ENCODE data around the gene MUC6. TPM values are rescaled to one million over a fixed set of nuclear protein-coding genes. Genes with fewer than 3 reads are reported as not detected.

Gene MUC6
- total RNA-seq, 1 experiment from 2014 or later, result not detected

- H2AFZ ChIP-seq (ENCODE audit: low read length), result no peak overlapping the region
- no peak overlapping the region for H3K56ac ChIP-seq (ENCODE audit: insufficient read length, low read depth, low read length)
- Mint-ChIP-seq H3K36me3 (ENCODE audit: insufficient read depth in 1 of 3, low read depth in 3 of 3) (no peaks in the 10 kb centered on the region), H3K27ac (no peak overlapping the region; a peak in 1 of 7 replicates), H3K4me3 (no peak overlapping the region), H3K9me3 (no peaks in the 10 kb centered on the region), H3K4me1 (no peaks in the 10 kb centered on the region), H3K27me3 (ENCODE audit: low read depth) (no peaks in the 10 kb centered on the region; the same call in 1 of the 2 replicates)
- H2BK5ac ChIP-seq (ENCODE audit: insufficient read length, low read length), result no peak overlapping the region
- no peaks in the 10 kb centered on the region for H3K79me2 ChIP-seq (ENCODE audit: insufficient read depth, low read length)
- no peaks in the 10 kb centered on the region for H3K79me1 ChIP-seq (ENCODE audit: insufficient read depth, low read depth, low read length, poor library complexity, severe bottlenecking)
- no peaks in the 10 kb centered on the region for H3K27me3 ChIP-seq (ENCODE audit: insufficient read depth, low read length)
- no peak overlapping the region for H4K91ac ChIP-seq (ENCODE audit: insufficient read length, low read depth, low read length)
- no peak for DNase-seq
- no peaks in the 10 kb centered on the region for H3K23me2 ChIP-seq (ENCODE audit: insufficient read length, low read depth, low read length, poor library complexity, severe bottlenecking)
- H3K23ac ChIP-seq (ENCODE audit: insufficient read length, low read depth, low read length), result no peak overlapping the region
- no peak overlapping the region for H3K18ac ChIP-seq (ENCODE audit: insufficient read length, low read depth, low read length)
- no peaks in the 10 kb centered on the region for H4K20me1 ChIP-seq (ENCODE audit: control insufficient read depth, insufficient read depth, insufficient read length)
- no peak overlapping the region for H3K27ac ChIP-seq (ENCODE audit: insufficient read length, low read depth, low read length)
- H3K9ac ChIP-seq (ENCODE audit: extremely low read depth, insufficient read length, low read length), result no peak overlapping the region
- no peak overlapping the region for H3K4ac ChIP-seq (ENCODE audit: low read depth, low read length)
- H2AK5ac ChIP-seq (ENCODE audit: insufficient read length, low read length), result no peak overlapping the region
- no peak overlapping the region for H2BK12ac ChIP-seq (ENCODE audit: insufficient read length, low read depth, low read length)
- no peaks in the 10 kb centered on the region for H3K4me1 ChIP-seq (ENCODE audit: insufficient read depth, low read length)
- no peak overlapping the region for H3T11ph ChIP-seq (ENCODE audit: low read length)
- no peak overlapping the region for H2BK120ac ChIP-seq (ENCODE audit: low read depth, low read length, poor library complexity, severe bottlenecking)
- no peak overlapping the region for H3K14ac ChIP-seq (ENCODE audit: insufficient read depth, low read length)
- TF ChIP-seq, protein P1, sequence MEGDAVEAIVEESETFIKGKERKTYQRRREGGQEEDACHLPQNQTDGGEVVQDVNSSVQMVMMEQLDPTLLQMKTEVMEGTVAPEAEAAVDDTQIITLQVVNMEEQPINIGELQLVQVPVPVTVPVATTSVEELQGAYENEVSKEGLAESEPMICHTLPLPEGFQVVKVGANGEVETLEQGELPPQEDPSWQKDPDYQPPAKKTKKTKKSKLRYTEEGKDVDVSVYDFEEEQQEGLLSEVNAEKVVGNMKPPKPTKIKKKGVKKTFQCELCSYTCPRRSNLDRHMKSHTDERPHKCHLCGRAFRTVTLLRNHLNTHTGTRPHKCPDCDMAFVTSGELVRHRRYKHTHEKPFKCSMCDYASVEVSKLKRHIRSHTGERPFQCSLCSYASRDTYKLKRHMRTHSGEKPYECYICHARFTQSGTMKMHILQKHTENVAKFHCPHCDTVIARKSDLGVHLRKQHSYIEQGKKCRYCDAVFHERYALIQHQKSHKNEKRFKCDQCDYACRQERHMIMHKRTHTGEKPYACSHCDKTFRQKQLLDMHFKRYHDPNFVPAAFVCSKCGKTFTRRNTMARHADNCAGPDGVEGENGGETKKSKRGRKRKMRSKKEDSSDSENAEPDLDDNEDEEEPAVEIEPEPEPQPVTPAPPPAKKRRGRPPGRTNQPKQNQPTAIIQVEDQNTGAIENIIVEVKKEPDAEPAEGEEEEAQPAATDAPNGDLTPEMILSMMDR (conservative IDR thresholded peaks at IDR 0.05), result no peak
- no CpG with 5 or more reads among the region's 26 CpGs for WGBS (ENCODE audit: extremely low coverage, insufficient read length, low lambda C conversion rate)
- no peak overlapping the region for H2BK15ac ChIP-seq (ENCODE audit: low read depth, low read length)
- no peak overlapping the region for H2BK20ac ChIP-seq (ENCODE audit: low read depth, low read length, poor library complexity, severe bottlenecking)
- H4K5ac ChIP-seq (ENCODE audit: insufficient read length, low read depth, low read length), result no peak overlapping the region
- no peak overlapping the region for H3K4me2 ChIP-seq (ENCODE audit: insufficient read depth, insufficient read length, low read length)
- H4K8ac ChIP-seq (replicated peaks; ENCODE audit: insufficient read length, low read depth, low read length), result no peak overlapping the region
- no peaks in the 10 kb centered on the region for H3K9me3 ChIP-seq (ENCODE audit: control insufficient read depth, low read depth, low read length)
Observed at GRCh38 chr11:1085440-1086170, 49.1 kb upstream of the MUC6 start.

All from H9 (cell line).